ENCODE data around the gene PLA2G7.

- no peak for TF ChIP-seq REST (IDR thresholded peaks at IDR 0.05; ENCODE audit: insufficient read depth in 1 of 2, low read depth in 2 of 2, low read length in 2 of 2)
- TF ChIP-seq POLR2AphosphoS5 (IDR thresholded peaks at IDR 0.05; ENCODE audit: low read depth, low read length) = no peak
- TF ChIP-seq TAF1 (IDR thresholded peaks at IDR 0.05; ENCODE audit: borderline replicate concordance, insufficient read depth, low read length) = no peak
- TF ChIP-seq FOXP2 (optimal IDR thresholded peaks at IDR 0.05; ENCODE audit: borderline replicate concordance, extremely low read depth, extremely low read length, insufficient read depth) = no peak
These were observed 36.8 kb upstream of the PLA2G7 start for GRCh38 chr6:46772016-46772415.

Data from PFSK-1 (cell line).